HepG2 (cell line): ENCODE data around the gene CST4.

Experiments used
- ATF7 ChIP-seq, 2 experiments: fragments of 450-650 bp in 1 of 2; sonication (generic) in 1 of 2; formaldehyde crosslinking in 1 of 2; IDR thresholded peaks; 2 replicates each; pipeline versions ENCODE4 v1.4.0 to v1.6.1; 2016 to 2020; ENCODE audit warnings: antibody characterized with exemption in 1 of 2, mild to moderate bottlenecking in 1 of 2, missing genetic modification reagents in 1 of 2
- POLR2A ChIP-seq, 2 experiments: IDR thresholded peaks; 2 replicates each; pipeline ENCODE4 v1.6.1; 2011; ENCODE audit warnings: low read depth in 2 of 2, low read length in 2 of 2, mild to moderate bottlenecking in 1 of 2, moderate library complexity in 1 of 2; ENCODE audit not compliant: insufficient read depth in 1 of 2
- PREB ChIP-seq: sonication (generic); formaldehyde crosslinking; IDR thresholded peaks from 2 replicates; pipeline ENCODE4 v1.4.0; 2020; ENCODE audit warnings: missing genetic modification reagents
- THAP9 ChIP-seq: sonication (generic); formaldehyde crosslinking; IDR thresholded peaks from 2 replicates; pipeline ENCODE4; 2020; ENCODE audit warnings: missing genetic modification reagents, mild to moderate bottlenecking, borderline replicate concordance
- ZBTB20 ChIP-seq: sonication (generic); formaldehyde crosslinking; IDR thresholded peaks from 2 replicates; pipeline ENCODE4 v1.8.1; 2023; ENCODE audit warnings: missing genetic modification reagents, low read depth, mild to moderate bottlenecking, borderline replicate concordance
- ZSCAN31 ChIP-seq: sonication (generic); formaldehyde crosslinking; IDR thresholded peaks from 2 replicates; pipeline ENCODE4 v1.5.0; 2020; ENCODE audit warnings: low read depth, mild to moderate bottlenecking, missing genetic modification reagents
- TF ChIP-seq, protein P1 (sequence below): sonication (generic); formaldehyde crosslinking; IDR thresholded peaks from 2 replicates; pipeline ENCODE4 v1.5.0; 2020; ENCODE audit warnings: mild to moderate bottlenecking, missing genetic modification reagents, moderate library complexity

GRCh38 chr20:23667666-23668065, 21.2 kb downstream of the CST4 start:
- no peak for TF ChIP-seq ZSCAN31 (CRISPR knock-in tag)
- TF ChIP-seq, protein P1, sequence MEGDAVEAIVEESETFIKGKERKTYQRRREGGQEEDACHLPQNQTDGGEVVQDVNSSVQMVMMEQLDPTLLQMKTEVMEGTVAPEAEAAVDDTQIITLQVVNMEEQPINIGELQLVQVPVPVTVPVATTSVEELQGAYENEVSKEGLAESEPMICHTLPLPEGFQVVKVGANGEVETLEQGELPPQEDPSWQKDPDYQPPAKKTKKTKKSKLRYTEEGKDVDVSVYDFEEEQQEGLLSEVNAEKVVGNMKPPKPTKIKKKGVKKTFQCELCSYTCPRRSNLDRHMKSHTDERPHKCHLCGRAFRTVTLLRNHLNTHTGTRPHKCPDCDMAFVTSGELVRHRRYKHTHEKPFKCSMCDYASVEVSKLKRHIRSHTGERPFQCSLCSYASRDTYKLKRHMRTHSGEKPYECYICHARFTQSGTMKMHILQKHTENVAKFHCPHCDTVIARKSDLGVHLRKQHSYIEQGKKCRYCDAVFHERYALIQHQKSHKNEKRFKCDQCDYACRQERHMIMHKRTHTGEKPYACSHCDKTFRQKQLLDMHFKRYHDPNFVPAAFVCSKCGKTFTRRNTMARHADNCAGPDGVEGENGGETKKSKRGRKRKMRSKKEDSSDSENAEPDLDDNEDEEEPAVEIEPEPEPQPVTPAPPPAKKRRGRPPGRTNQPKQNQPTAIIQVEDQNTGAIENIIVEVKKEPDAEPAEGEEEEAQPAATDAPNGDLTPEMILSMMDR (CRISPR knock-in tag) = no peak
- TF ChIP-seq POLR2A (IDR thresholded peaks at IDR 0.05; ENCODE audit: insufficient read depth in 1 of 2, low read depth in 2 of 2, low read length in 2 of 2) = no peak
- no peak for TF ChIP-seq ATF7 (IDR thresholded peaks at IDR 0.05)
- TF ChIP-seq ATF7 (CRISPR knock-in tag; IDR thresholded peaks at IDR 0.05) = no peak
- TF ChIP-seq ZBTB20 (CRISPR knock-in tag) = no peak
- TF ChIP-seq THAP9 (CRISPR knock-in tag) = no peak
- TF ChIP-seq PREB (CRISPR knock-in tag) = no peak
